B cell (primary cell): ENCODE results near the gene HAPLN1.

Experiments used
- EZH2 ChIP-seq: IDR thresholded peaks from 2 replicates; pipeline ENCODE4 v1.6.1; 2012; ENCODE audit warnings: borderline replicate concordance, low read depth, mild to moderate bottlenecking, moderate library complexity, low read length; ENCODE audit not compliant: insufficient read depth, poor library complexity, severe bottlenecking
- TF ChIP-seq, protein P1 (sequence below): fragments of 200-600 bp; IDR thresholded peaks from one replicate; pipeline ENCODE4 v1.8.0; 2022; ENCODE audit warnings: antibody characterized with exemption, mild to moderate bottlenecking

DNA sequence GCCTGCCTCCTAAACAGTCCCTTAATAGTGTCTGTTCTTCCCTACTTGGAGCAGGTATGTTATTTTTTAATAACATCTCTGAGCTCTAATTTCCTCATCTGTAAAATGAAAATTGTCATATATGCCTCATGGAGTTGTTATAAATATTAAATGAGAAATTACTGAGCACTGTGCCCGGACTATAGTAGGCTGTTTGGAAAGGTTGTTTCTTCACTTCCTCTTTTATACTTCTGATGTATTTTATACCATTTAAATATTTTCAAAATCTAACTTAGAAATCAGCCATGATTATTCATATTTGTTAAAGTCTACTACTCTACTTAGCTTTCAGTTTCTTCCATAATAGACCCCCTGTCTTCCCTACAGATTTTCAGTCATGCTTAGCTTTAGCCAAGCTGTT, 30.5 kb upstream of the HAPLN1 start:
- no peak for TF ChIP-seq EZH2
- TF ChIP-seq, protein P1, sequence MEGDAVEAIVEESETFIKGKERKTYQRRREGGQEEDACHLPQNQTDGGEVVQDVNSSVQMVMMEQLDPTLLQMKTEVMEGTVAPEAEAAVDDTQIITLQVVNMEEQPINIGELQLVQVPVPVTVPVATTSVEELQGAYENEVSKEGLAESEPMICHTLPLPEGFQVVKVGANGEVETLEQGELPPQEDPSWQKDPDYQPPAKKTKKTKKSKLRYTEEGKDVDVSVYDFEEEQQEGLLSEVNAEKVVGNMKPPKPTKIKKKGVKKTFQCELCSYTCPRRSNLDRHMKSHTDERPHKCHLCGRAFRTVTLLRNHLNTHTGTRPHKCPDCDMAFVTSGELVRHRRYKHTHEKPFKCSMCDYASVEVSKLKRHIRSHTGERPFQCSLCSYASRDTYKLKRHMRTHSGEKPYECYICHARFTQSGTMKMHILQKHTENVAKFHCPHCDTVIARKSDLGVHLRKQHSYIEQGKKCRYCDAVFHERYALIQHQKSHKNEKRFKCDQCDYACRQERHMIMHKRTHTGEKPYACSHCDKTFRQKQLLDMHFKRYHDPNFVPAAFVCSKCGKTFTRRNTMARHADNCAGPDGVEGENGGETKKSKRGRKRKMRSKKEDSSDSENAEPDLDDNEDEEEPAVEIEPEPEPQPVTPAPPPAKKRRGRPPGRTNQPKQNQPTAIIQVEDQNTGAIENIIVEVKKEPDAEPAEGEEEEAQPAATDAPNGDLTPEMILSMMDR = no peak
